Activated CD4-positive, alpha-beta T cell treated with anti-CD3 and anti-CD28 coated beads for 36 hours (primary cell): ENCODE data around the gene ZW10. TPM values are rescaled to one million over a fixed set of nuclear protein-coding genes. Genes with fewer than 3 reads are reported as not detected.

Experiments
- ATAC-seq: fragments of 200-7000 bp; cut with Tn5 transposase; one replicate; pipeline ENCODE4 v1.10.0; 2021; ENCODE audit warnings: mild to moderate bottlenecking, moderate library complexity
- CTCF ChIA-PET: fragments of 350-600 bp; sonication (Branson Sonifier 250); formaldehyde crosslinking; loops from one replicate; lab custom pipeline; 2021; ENCODE audit warnings: antibody characterized with exemption; lab: Charles Lee
- POLR2A ChIA-PET: fragments of 350-600 bp; sonication (Branson Sonifier 250); formaldehyde crosslinking; loops from one replicate; lab custom pipeline; 2021; ENCODE audit warnings: antibody characterized with exemption, inconsistent platforms; lab: Charles Lee
- DNase-seq: peaks from one replicate; pipeline ENCODE4 v3.0.0-alpha.2; 2020
- H3K27ac Mint-ChIP-seq: one replicate; pipeline ENCODE4 v1.8.0; 2021; ENCODE audit warnings: mixed read lengths
- H3K27me3 Mint-ChIP-seq: one replicate; pipeline ENCODE4 v1.8.0; 2021; ENCODE audit warnings: mixed read lengths
- H3K36me3 Mint-ChIP-seq: one replicate; pipeline ENCODE4 v1.8.0; 2021; ENCODE audit warnings: low read depth, mixed read lengths
- H3K4me1 Mint-ChIP-seq: one replicate; pipeline ENCODE4 v1.8.0; 2021; ENCODE audit warnings: mixed read lengths
- H3K4me3 Mint-ChIP-seq: one replicate; pipeline ENCODE4 v1.8.0; 2021; ENCODE audit warnings: mild to moderate bottlenecking, moderate library complexity, mixed read lengths
- H3K9me3 Mint-ChIP-seq: one replicate; pipeline ENCODE4 v1.8.0; 2021; ENCODE audit warnings: low read depth, mixed read lengths
- intact Hi-C, 2 experiments: fragments of 100-400 bp; cut with DNase I in 1 of 2; cut with micrococcal nuclease in 1 of 2; formaldehyde crosslinking; loops; one replicate each; pipeline versions ENCODE4 v1.14.2 to v1.15.1; 2022 to 2024; cut with DNase I, micrococcal nuclease
- total RNA-seq, 2 experiments: library from RNA; stranded (reverse); gene quantifications; one replicate each; pipeline ENCODE4 v1.2.3, GENCODE V29; 2021

Gene ZW10
- total RNA-seq, 2 experiments from 2014 or later: 16.9 to 18.5 TPM

DNA sequence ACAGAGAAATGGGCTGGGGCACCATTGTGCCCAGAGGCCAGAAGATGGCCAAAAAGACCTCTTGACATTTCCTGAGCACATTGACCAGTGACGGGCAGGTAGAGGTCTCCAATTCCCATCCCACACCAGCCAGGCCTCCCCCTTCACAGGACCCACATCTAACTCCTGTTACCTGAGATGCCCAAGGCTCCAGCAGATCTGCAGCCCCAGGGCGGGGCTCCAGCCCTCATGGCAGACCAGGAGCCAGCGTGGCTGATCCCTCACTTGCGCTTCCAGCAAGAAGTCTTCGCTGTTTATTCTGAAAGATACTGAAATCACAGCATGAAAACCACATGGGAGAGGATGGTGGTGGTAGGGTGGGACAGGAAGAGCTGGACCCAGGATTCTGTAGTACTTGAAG, 76.4 kb downstream of the ZW10 start:
- no peaks in the 10 kb centered on the region for H3K36me3 Mint-ChIP-seq
- ATAC-seq: no peak
- ChIA-PET CTCF (no interaction called here), POLR2A (no interaction called here)
- intact Hi-C loops: no loop called here
- no peaks in the 10 kb centered on the region for H3K27me3 Mint-ChIP-seq
- no peaks in the 10 kb centered on the region for H3K4me1 Mint-ChIP-seq
- DNase-seq: no peak
- no peaks in the 10 kb centered on the region for H3K9me3 Mint-ChIP-seq
- no peak overlapping the region for H3K4me3 Mint-ChIP-seq
- H3K27ac Mint-ChIP-seq: no peak overlapping the region

GRCh38 chr11:113695207-113695606, 78.3 kb downstream of the ZW10 start:
- Mint-ChIP-seq H3K36me3 (no peaks in the 10 kb centered on the region), H3K27ac (no peak overlapping the region), H3K9me3 (no peaks in the 10 kb centered on the region), H3K27me3 (no peaks in the 10 kb centered on the region), H3K4me1 (no peaks in the 10 kb centered on the region), H3K4me3 (no peak overlapping the region)
- POLR2A ChIA-PET: no interaction called here
- intact Hi-C loops: no loop called here
- ATAC-seq (no peak), DNase-seq (no peak)
- CTCF ChIA-PET: no interaction called here

GRCh38 chr11:113694390-113694789, 79.1 kb downstream of the ZW10 start:
- Mint-ChIP-seq H3K27ac (no peak overlapping the region), H3K36me3 (no peaks in the 10 kb centered on the region), H3K27me3 (no peaks in the 10 kb centered on the region), H3K9me3 (no peaks in the 10 kb centered on the region), H3K4me1 (no peaks in the 10 kb centered on the region), H3K4me3 (no peak overlapping the region)
- DNase-seq (no peak), ATAC-seq (no peak)
- intact Hi-C loops: no loop called here
- ChIA-PET POLR2A (no interaction called here), CTCF (no interaction called here)

DNA sequence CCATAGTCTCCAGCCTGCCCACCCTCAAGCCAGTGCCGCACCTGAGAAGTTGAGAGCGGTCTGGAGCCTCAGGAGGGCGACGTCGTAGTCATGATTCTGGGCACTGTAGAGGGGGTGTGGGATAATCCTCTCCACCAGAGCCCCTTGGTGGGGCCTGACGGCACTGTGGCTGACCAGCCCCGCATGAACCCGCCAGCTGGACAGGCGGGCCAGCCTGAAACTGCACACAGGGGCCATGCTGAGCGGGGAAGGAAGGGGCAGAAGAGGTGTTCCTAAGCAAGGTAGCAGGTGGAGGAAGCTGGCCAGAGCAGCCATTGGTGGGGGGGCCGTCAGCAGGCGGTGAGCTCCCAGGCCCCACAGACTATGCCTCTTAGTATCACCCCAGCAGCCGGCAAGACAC, 80.5 kb downstream of the ZW10 start:
- no peak for ATAC-seq
- H3K27me3 Mint-ChIP-seq: no peaks in the 10 kb centered on the region
- intact Hi-C loops: no loop called here

DNA sequence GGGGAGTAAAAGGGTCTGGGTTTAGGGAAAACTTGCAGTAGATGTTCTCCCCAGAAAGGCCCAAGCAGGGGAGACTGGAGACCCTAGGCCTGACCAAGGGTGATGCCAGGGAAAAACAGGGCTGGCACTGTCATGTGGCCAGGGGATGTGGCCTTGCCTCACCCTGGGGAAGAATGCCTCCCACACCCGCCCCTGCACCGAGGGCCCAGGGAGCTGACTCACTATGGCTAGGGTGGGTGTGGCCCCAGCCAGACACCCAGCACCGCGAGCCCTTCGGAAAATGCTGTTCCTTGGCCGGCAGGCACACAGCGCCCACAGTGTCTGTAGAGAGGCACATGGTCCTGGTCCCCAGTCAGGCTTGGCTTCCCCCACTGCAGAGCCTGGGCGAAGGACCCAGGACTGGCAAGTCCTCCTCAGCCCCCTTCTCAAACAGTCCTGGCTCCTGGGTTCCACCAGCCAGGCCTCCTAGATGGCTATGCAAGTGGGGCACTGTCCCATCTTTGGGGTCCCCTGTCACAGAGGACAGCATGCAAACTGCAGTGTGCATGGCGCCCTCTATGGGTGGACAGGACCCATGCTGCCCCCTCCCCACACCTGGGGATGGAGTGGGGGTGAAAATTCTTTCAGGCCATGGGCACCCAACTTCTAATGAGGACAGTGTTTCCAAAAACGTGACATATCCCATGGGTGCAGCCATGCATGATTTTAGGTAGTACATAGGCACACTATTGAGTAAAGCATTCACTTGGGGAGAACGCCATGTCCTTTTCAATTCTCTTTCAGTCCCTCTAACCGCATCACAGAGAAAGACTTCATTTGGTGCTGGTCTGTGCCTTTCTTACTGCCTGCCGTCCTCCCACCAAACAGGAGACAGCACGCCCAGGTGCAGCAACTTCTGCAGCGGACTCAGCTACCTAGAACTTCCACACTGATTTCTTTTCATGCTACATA, 82.6 kb downstream of the ZW10 start:
- H3K27ac Mint-ChIP-seq: no peak overlapping the region

More for the DNA sequence above, 80.5 kb downstream of the ZW10 start:
- ChIA-PET POLR2A (no interaction called here), CTCF (no interaction called here)
- no peak overlapping the region for H3K27ac Mint-ChIP-seq
- DNase-seq: no peak
- H3K9me3 Mint-ChIP-seq: no peaks in the 10 kb centered on the region
- H3K36me3 Mint-ChIP-seq: no peaks in the 10 kb centered on the region
- no peaks in the 10 kb centered on the region for H3K4me1 Mint-ChIP-seq
- H3K4me3 Mint-ChIP-seq: no peak overlapping the region

GRCh38 chr11:113689768-113690618, 83.5 kb downstream of the ZW10 start:
- H3K9me3 Mint-ChIP-seq: no peaks in the 10 kb centered on the region
- H3K36me3 Mint-ChIP-seq: no peaks in the 10 kb centered on the region
- CTCF ChIA-PET: interaction anchor here (0.7 kb wide), 1 partner anchor 53 kb away, joined by 3 read pairs; no protein-coding TSS in a partner anchor
- POLR2A ChIA-PET: no interaction called here
- no peak overlapping the region for H3K4me3 Mint-ChIP-seq
- no peak overlapping the region for H3K27ac Mint-ChIP-seq
- no peaks in the 10 kb centered on the region for H3K27me3 Mint-ChIP-seq
- ATAC-seq (no peak), DNase-seq (no peak)
- H3K4me1 Mint-ChIP-seq: no peaks in the 10 kb centered on the region
- intact Hi-C loops: no loop called here

More for the DNA sequence above, 82.6 kb downstream of the ZW10 start:
- intact Hi-C loops: no loop called here
- ChIA-PET POLR2A (no interaction called here), CTCF (no interaction called here)
- no peaks in the 10 kb centered on the region for H3K36me3 Mint-ChIP-seq
- no peaks in the 10 kb centered on the region for H3K4me1 Mint-ChIP-seq
- ATAC-seq: peak; percentile 47
- H3K9me3 Mint-ChIP-seq: no peaks in the 10 kb centered on the region
- no peak overlapping the region for H3K4me3 Mint-ChIP-seq
- peak; percentile 55 for DNase-seq
- no peaks in the 10 kb centered on the region for H3K27me3 Mint-ChIP-seq

DNA sequence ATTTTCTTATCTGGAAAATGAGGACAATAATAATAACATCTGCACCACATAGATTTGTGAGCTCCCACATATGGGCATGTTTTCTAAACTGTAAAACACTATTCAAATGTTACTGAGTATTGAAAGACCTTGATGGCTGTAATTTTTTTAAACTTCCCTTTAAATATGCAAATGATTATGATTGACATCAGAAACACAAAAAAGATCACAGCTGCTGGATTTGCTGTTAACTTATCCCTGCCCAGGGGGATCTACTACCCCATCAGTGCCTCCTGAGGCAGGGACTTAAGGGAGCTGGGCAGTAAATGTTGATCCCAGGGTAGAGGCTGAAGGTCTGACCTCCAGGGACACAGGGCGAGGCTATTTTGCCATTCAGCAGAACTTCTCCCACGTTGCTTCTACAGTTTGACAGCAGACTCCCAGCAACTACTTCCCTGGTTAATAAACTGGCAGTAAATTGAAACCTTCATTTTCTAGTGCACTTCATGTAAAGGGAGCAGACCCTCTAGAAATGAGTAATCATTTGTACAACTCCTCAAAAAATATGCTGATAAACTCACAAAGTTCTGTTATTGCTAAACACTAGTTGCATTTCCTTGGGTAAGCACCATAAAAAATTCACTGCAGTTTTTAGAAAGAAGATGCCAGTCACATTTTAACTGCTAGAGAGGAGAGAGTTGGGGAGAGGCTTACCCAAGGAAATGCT, 87.7 kb downstream of the ZW10 start:
- no peaks in the 10 kb centered on the region for H3K4me1 Mint-ChIP-seq
- ATAC-seq: no peak

DNA sequence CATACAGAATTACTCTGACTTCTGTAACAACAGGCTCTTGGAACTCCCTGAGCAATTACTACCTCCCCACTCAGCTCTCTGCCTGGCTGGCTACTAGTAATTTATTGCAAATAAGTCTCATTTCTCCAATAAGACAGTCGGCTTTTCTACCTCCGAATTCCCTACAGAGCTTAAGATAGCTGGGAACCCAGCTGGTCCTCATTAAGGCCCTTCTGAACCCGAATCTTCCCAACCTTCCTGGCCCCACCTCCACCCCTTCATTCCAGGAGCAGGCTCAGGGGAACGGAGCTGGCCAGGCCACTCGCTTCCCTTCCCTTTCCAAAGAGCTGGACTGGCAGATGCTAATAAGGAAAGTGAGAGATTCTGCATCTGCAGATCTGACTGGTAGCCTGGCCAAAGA, 89.0 kb downstream of the ZW10 start:
- CTCF ChIA-PET: interaction anchor here (0.9 kb wide), 1 partner anchor 112 kb away, joined by 3 read pairs; no protein-coding TSS in a partner anchor
- DNase-seq: no peak
- H3K4me1 Mint-ChIP-seq: no peaks in the 10 kb centered on the region
- no peak overlapping the region for H3K4me3 Mint-ChIP-seq
- no peaks in the 10 kb centered on the region for H3K36me3 Mint-ChIP-seq
- POLR2A ChIA-PET: no interaction called here
- no peak overlapping the region for H3K27ac Mint-ChIP-seq
- ATAC-seq: no peak
- intact Hi-C loops: no loop called here
- H3K9me3 Mint-ChIP-seq: no peaks in the 10 kb centered on the region
- no peaks in the 10 kb centered on the region for H3K27me3 Mint-ChIP-seq

More for the DNA sequence above, 87.7 kb downstream of the ZW10 start:
- H3K9me3 Mint-ChIP-seq: no peaks in the 10 kb centered on the region
- ChIA-PET POLR2A (no interaction called here), CTCF (no interaction called here)
- H3K4me3 Mint-ChIP-seq: no peak overlapping the region
- H3K27me3 Mint-ChIP-seq: no peaks in the 10 kb centered on the region
- H3K36me3 Mint-ChIP-seq: no peaks in the 10 kb centered on the region
- H3K27ac Mint-ChIP-seq: no peak overlapping the region
- intact Hi-C loops: no loop called here
- DNase-seq: no peak

- POLR2A ChIA-PET: no interaction called here
- intact Hi-C loops: no loop called here
- ATAC-seq: no peak
- Mint-ChIP-seq H3K27me3 (no peaks in the 10 kb centered on the region), H3K9me3 (no peaks in the 10 kb centered on the region), H3K4me1 (no peaks in the 10 kb centered on the region), H3K36me3 (no peaks in the 10 kb centered on the region), H3K27ac (no peak overlapping the region), H3K4me3 (no peak overlapping the region)
- CTCF ChIA-PET: interaction anchor here (0.9 kb wide), 1 partner anchor 113 kb away, joined by 3 read pairs; no protein-coding TSS in a partner anchor
- no peak for DNase-seq
Measured at GRCh38 chr11:113683481-113684046, 89.9 kb downstream of the ZW10 start.
